A549 treated with GW870086 at 1 μM for 4 hours (cell line): Measurements from ENCODE around the gene TRIM14. TPM values are rescaled to one million over a fixed set of nuclear protein-coding genes. Genes with fewer than 3 reads are reported as not detected.

Experiments used
- total RNA-seq: library from RNA; stranded (reverse); fragments of 200-300 nt; extraction: Qiagen RNA extraction; gene quantifications from 5 replicates; pipeline ENCODE4 v1.2.3, GENCODE V29; 2022; ENCODE audit warnings: low read depth

TRIM14 gene
- 10.4 to 13.8 TPM (median 13.4 TPM) in 5 replicates for total RNA-seq

GRCh38 chr9:98118640-98119601, at the start of gene TRIM14:
TSS of gene TRIM14 (minus strand) at chr9:98119222. CDS start at chr9:98119188, 34 bp downstream.

DNA sequence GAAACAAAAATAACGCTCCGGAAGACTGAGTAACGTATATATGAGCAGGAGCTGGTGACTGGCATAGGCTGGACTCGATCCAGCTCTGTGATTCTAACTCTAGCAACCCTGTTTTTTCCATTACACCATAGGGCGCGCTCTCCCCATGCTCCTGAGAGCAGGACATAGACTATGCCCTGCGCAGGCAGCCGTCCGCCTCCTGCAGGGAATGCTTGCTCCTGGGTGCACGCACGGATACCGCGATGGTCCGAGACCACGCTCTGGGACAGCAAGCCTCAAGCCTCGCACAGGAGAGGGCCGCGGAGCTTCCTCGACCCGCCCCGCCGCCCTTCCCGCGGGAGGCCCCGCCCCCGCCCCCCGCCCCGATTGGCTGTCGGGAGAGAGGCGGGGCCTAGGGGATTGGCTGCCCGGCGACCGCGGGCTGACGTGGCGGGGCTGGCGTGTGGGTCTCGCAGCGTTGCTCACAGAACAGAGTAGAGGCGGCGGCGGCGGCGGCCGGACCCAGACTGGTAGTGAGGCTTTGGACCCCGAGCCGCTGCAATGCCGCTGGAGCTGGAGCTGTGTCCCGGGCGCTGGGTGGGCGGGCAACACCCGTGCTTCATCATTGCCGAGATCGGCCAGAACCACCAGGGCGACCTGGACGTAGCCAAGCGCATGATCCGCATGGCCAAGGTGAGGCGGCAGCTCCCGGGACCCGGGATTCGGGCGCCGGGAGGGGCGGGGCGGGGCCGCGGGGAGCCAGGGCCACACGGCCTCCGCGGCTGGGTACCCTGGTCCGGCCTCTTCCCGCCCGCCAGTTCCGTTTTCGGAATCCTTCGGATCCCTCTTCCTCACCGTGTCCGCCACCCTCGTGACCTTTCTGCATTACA, 62.5 kb downstream of the TRIM14 start, which contains the start of gene NANS:
Gene NANS, plus strand, starts transcription at position 464 of the 869 bp plus-strand sequence. Its CDS starts 77 bp downstream, at position 541.

Other genes starting within 250 kb of the TRIM14 start
- 11.5 to 13.6 TPM (median 11.8 TPM) in 5 replicates for gene TRMO, start 196.7 kb downstream of the TRIM14 start, total RNA-seq
- gene HEMGN, start 181.1 kb downstream of the TRIM14 start, total RNA-seq = not detected in 5 replicates
- 278 to 309 TPM (median 286 TPM) in 5 replicates for gene ANP32B, start 135.9 kb downstream of the TRIM14 start, total RNA-seq
- 62.3 to 73.7 TPM (median 68.3 TPM) in 5 replicates for gene NANS, start 62.5 kb downstream of the TRIM14 start, total RNA-seq
- gene CORO2A, start 73.4 kb upstream of the TRIM14 start, total RNA-seq = 0.81 to 1.4 TPM (median 1.2 TPM) in 5 replicates
- 7.8 to 10.5 TPM (median 10.2 TPM) in 5 replicates for gene TBC1D2, start 136.4 kb upstream of the TRIM14 start, total RNA-seq